HK-2 (cell line): ENCODE results near the gene ATP6V0A4.
"Not testable (repeated sequence)": the region's sequence is repeated elsewhere in the genome, so short reads cannot be mapped to it uniquely, and the experiment has no call there.

ENCODE experiments used
- DNase-seq: peaks from one replicate; pipeline ENCODE4 v3.0.0-alpha.2; 2018; ENCODE audit not compliant: unreplicated experiment

Gene ATP6V0A4

GRCh38 chr7:138797715-138798320 lies at the start of gene ATP6V0A4, which contains the start of gene TMEM213:
Gene ATP6V0A4, minus strand, starts transcription at chr7:138798196. Its CDS starts 26,949 bp downstream, at chr7:138771247.
Gene TMEM213, plus strand, starts transcription at chr7:138797994. Its CDS starts 111 bp downstream, at chr7:138798105.
- DNase-seq, result no peak

- no peak for DNase-seq
Measured at GRCh38 chr7:138845711-138846110, 47.7 kb upstream of the ATP6V0A4 start.

- DNase-seq, result no peak
Measured at GRCh38 chr7:138843632-138844580, 45.9 kb upstream of the ATP6V0A4 start.

- peak; percentile 83 for DNase-seq
Measured at GRCh38 chr7:138842111-138842510, 44.1 kb upstream of the ATP6V0A4 start.

GRCh38 chr7:138838166-138838565 lies 40.2 kb upstream of the ATP6V0A4 start:
- no peak for DNase-seq

- no peak for DNase-seq
Measured at GRCh38 chr7:138837627-138838026, 39.6 kb upstream of the ATP6V0A4 start.

GRCh38 chr7:138835087-138835486 lies 37.1 kb upstream of the ATP6V0A4 start:
- DNase-seq, result no peak

GRCh38 chr7:138834583-138834982 lies 36.6 kb upstream of the ATP6V0A4 start:
- DNase-seq, result no peak

GRCh38 chr7:138833596-138833995 lies 35.6 kb upstream of the ATP6V0A4 start:
- DNase-seq, result no peak

GRCh38 chr7:138832966-138833365 lies 35.0 kb upstream of the ATP6V0A4 start:
- DNase-seq, result no peak

- no peak for DNase-seq
Measured at GRCh38 chr7:138829335-138829734, 31.3 kb upstream of the ATP6V0A4 start.

- DNase-seq, result no peak
Measured at GRCh38 chr7:138828302-138828701, 30.3 kb upstream of the ATP6V0A4 start.

GRCh38 chr7:138825049-138825721 lies 27.2 kb upstream of the ATP6V0A4 start:
- no peak for DNase-seq

GRCh38 chr7:138822867-138823535 lies 25.0 kb upstream of the ATP6V0A4 start:
- DNase-seq, result no peak

- DNase-seq, result no peak
Measured at GRCh38 chr7:138821912-138822311, 23.9 kb upstream of the ATP6V0A4 start.

- no peak for DNase-seq
Measured at GRCh38 chr7:138819625-138820024, 21.6 kb upstream of the ATP6V0A4 start.

GRCh38 chr7:138816650-138817049 lies 18.7 kb upstream of the ATP6V0A4 start:
- DNase-seq, result no peak

GRCh38 chr7:138814816-138815332 lies 16.9 kb upstream of the ATP6V0A4 start:
- no peak for DNase-seq

GRCh38 chr7:138813945-138814344 lies 15.9 kb upstream of the ATP6V0A4 start:
- DNase-seq, result no peak

GRCh38 chr7:138811327-138811726 lies 13.3 kb upstream of the ATP6V0A4 start:
- not testable (repeated sequence) for DNase-seq

- no peak for DNase-seq
Measured at GRCh38 chr7:138809346-138809745, 11.3 kb upstream of the ATP6V0A4 start.

GRCh38 chr7:138804618-138805017 lies 6.6 kb upstream of the ATP6V0A4 start:
- DNase-seq, result no peak
